MM.1S (cell line): ENCODE results near the gene FGFBP1.

Experiments
- DNase-seq: peaks from one replicate; pipeline ENCODE4 v3.0.0-alpha.2; 2015
- H2AFZ ChIP-seq: fragments of 300-600 bp; sonication (generic); 2 replicates; pipeline ENCODE4 v1.6.0; 2016; ENCODE audit warnings: antibody characterized with exemption, low read length
- H3F3A ChIP-seq: fragments of 300-600 bp; sonication (generic); 2 replicates; pipeline ENCODE4 v1.6.1; 2016; ENCODE audit warnings: mild to moderate bottlenecking, antibody characterized with exemption, low read length, moderate library complexity, mixed read lengths; ENCODE audit not compliant: insufficient read depth
- H3K27ac ChIP-seq: fragments of 300-600 bp; sonication (generic); 2 replicates; pipeline ENCODE4 v1.5.1; 2016; ENCODE audit warnings: mild to moderate bottlenecking, low read length
- H3K27me3 ChIP-seq: fragments of 300-600 bp; sonication (generic); replicated peaks from 2 replicates; pipeline ENCODE4 v1.6.0; 2016; ENCODE audit warnings: low read length; ENCODE audit not compliant: insufficient read depth
- H3K36me3 ChIP-seq: fragments of 300-600 bp; sonication (generic); replicated peaks from 2 replicates; pipeline ENCODE4 v1.6.1; 2016; ENCODE audit warnings: mild to moderate bottlenecking, low read length, mixed read lengths; ENCODE audit not compliant: insufficient read depth
- H3K4me1 ChIP-seq: fragments of 300-600 bp; sonication (generic); 2 replicates; pipeline ENCODE4 v1.6.1; 2016; ENCODE audit warnings: low read length, mixed read lengths
- H3K4me2 ChIP-seq: fragments of 300-600 bp; sonication (generic); 2 replicates; pipeline ENCODE4 v1.6.0; 2016; ENCODE audit warnings: low read depth, low read length
- H3K4me3 ChIP-seq: fragments of 300-600 bp; sonication (generic); 2 replicates; pipeline ENCODE4 v1.5.1; 2016; ENCODE audit warnings: low read length, mixed read lengths
- H3K79me2 ChIP-seq: fragments of 300-600 bp; sonication (generic); 2 replicates; pipeline ENCODE4 v1.6.1; 2016; ENCODE audit warnings: mixed run types, low read length, mixed read lengths
- H3K9ac ChIP-seq: fragments of 300-600 bp; sonication (generic); 2 replicates; pipeline ENCODE4 v1.6.1; 2016; ENCODE audit warnings: low read length, mixed read lengths
- H3K9me2 ChIP-seq: fragments of 300-600 bp; sonication (generic); replicated peaks from 2 replicates; pipeline ENCODE4 v1.6.1; 2016; ENCODE audit warnings: mild to moderate bottlenecking, low read length, mixed read lengths; ENCODE audit not compliant: insufficient read depth
- H3K9me3 ChIP-seq: fragments of 300-600 bp; sonication (generic); replicated peaks from 2 replicates; pipeline ENCODE4 v1.6.1; 2016; ENCODE audit warnings: mild to moderate bottlenecking, low read length, mixed read lengths; ENCODE audit not compliant: insufficient read depth
- H4K20me1 ChIP-seq: fragments of 300-600 bp; sonication (generic); 2 replicates; pipeline ENCODE4 v1.6.1; 2016; ENCODE audit warnings: mild to moderate bottlenecking, low read length, moderate library complexity, mixed read lengths; ENCODE audit not compliant: insufficient read depth
- CTCF ChIP-seq: fragments of 300-600 bp; sonication (generic); IDR thresholded peaks from 2 replicates; pipeline ENCODE4 v1.5.1; 2016; ENCODE audit warnings: antibody characterized with exemption, low read length, mixed read lengths
- EZH2 ChIP-seq: fragments of 300-600 bp; sonication (generic); optimal IDR thresholded peaks from 2 replicates; pipeline ENCODE3; 2017; ENCODE audit warnings: low read depth, mild to moderate bottlenecking, antibody characterized with exemption, low read length, mixed read lengths
- EZH2phosphoT487 ChIP-seq: fragments of 300-600 bp; sonication (generic); IDR thresholded peaks from 2 replicates; pipeline ENCODE4 v1.6.1; 2018; ENCODE audit warnings: antibody characterized with exemption, low read length

FGFBP1 gene

GRCh38 chr4:15936495-15936894 lies 2.0 kb downstream of the FGFBP1 start:
- H3K79me2 ChIP-seq, result no peaks in the 10 kb centered on the region
- H3K4me3 ChIP-seq, result no peak overlapping the region
- H3K9me2 ChIP-seq, result no peaks in the 10 kb centered on the region
- no peak for TF ChIP-seq EZH2phosphoT487
- TF ChIP-seq EZH2, result no peak
- TF ChIP-seq CTCF, result no peak
- no peaks in the 10 kb centered on the region for H3K27me3 ChIP-seq
- H3F3A ChIP-seq, result no peaks in the 10 kb centered on the region
- H2AFZ ChIP-seq, result no peak overlapping the region
- no peak overlapping the region for H3K4me2 ChIP-seq
- DNase-seq, result no peak
- H3K4me1 ChIP-seq, result no peaks in the 10 kb centered on the region
- H3K9me3 ChIP-seq, result no peaks in the 10 kb centered on the region
- H4K20me1 ChIP-seq, result no peaks in the 10 kb centered on the region
- H3K27ac ChIP-seq, result no peak overlapping the region
- no peak overlapping the region for H3K9ac ChIP-seq
- H3K36me3 ChIP-seq, result no peaks in the 10 kb centered on the region

DNA sequence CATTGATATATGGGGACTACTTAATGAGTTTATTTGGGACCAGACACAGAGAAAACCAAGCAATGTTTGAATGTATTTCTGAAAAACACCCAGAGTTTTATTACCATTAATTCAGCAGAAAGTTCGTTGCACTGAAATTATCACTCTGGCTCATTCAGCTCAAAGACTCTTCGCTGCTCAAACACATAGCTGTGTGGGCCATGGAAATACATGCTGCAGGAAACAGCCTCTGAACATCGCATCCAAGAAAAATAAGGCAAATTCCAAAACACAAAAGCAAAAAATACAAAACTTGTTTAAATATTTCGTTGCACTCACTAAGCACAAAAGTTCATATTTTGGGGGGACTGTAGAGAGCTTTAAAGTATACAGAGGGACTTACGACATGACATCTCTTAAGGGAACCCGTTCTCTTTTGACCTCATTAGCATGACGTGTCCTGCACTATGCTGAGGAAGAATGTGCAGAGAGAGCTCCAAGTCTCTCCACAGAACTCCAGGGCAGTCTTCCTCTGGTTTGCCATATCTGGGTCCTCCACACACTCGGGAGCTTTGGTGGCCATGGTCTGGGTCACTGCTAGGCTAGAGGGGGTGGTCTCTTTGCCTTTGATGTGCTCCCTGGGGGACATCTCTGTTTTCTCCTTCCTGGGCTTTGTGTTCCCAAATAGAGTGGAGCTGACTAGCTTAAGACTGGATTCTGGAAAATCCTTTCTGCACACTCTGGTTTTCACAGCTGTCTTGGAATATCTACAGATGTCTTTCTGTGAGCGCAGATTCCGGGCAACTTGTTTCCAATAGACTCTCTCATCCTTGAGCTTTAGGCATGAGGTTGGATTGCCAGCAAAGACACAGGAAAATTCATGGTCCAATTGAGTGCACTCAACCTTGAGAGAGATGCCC lies 2.8 kb downstream of the FGFBP1 start:
- Histone ChIP-seq H3K9me3 (no peaks in the 10 kb centered on the region), H3F3A (no peaks in the 10 kb centered on the region), H2AFZ (no peak overlapping the region), H4K20me1 (no peaks in the 10 kb centered on the region), H3K4me2 (no peak overlapping the region), H3K27ac (no peak overlapping the region), H3K4me3 (no peak overlapping the region), H3K36me3 (no peaks in the 10 kb centered on the region), H3K4me1 (no peaks in the 10 kb centered on the region), H3K9me2 (no peaks in the 10 kb centered on the region), H3K79me2 (no peaks in the 10 kb centered on the region), H3K9ac (no peak overlapping the region), H3K27me3 (no peaks in the 10 kb centered on the region)
- TF ChIP-seq CTCF (no peak), EZH2phosphoT487 (no peak), EZH2 (no peak)
- DNase-seq, result no peak

- H3K4me2 ChIP-seq, result no peak overlapping the region
- no peaks in the 10 kb centered on the region for H3F3A ChIP-seq
- DNase-seq, result no peak
- TF ChIP-seq EZH2 (no peak), EZH2phosphoT487 (no peak), CTCF (no peak)
- H2AFZ ChIP-seq, result no peak overlapping the region
- no peaks in the 10 kb centered on the region for H3K36me3 ChIP-seq
- H3K79me2 ChIP-seq, result no peaks in the 10 kb centered on the region
- H3K9me3 ChIP-seq, result no peaks in the 10 kb centered on the region
- H3K27me3 ChIP-seq, result no peaks in the 10 kb centered on the region
- H3K4me3 ChIP-seq, result no peak overlapping the region
- no peak overlapping the region for H3K27ac ChIP-seq
- H4K20me1 ChIP-seq, result no peaks in the 10 kb centered on the region
- H3K4me1 ChIP-seq, result no peaks in the 10 kb centered on the region
- no peaks in the 10 kb centered on the region for H3K9me2 ChIP-seq
- H3K9ac ChIP-seq, result no peak overlapping the region
Measured at GRCh38 chr4:15934259-15934658, 4.3 kb downstream of the FGFBP1 start.
